Neural crest cell (in vitro differentiated cells): Measurements from ENCODE around the gene F10. TPM values are rescaled to one million over a fixed set of nuclear protein-coding genes. Genes with fewer than 3 reads are reported as not detected.

Experiments used
- DNase-seq: peaks from one replicate; pipeline ENCODE4 v3.0.0; 2021; ENCODE audit warnings: low read depth, mixed read lengths, low spot score
- H3K27ac Mint-ChIP-seq: one replicate; pipeline ENCODE4 v1.8.0; 2021; ENCODE audit warnings: mild to moderate bottlenecking, mixed read lengths; ENCODE audit not compliant: unreplicated experiment
- H3K27me3 Mint-ChIP-seq: 2 replicates; pipeline ENCODE4 v1.8.0; 2021; ENCODE audit warnings: low read depth, mild to moderate bottlenecking, mixed read lengths
- H3K36me3 Mint-ChIP-seq: 2 replicates; pipeline ENCODE4 v1.8.0; 2021; ENCODE audit warnings: low read depth, mild to moderate bottlenecking, mixed read lengths
- H3K4me1 Mint-ChIP-seq: 2 replicates; pipeline ENCODE4 v1.8.0; 2021; ENCODE audit warnings: mixed read lengths
- H3K4me3 Mint-ChIP-seq: one replicate; pipeline ENCODE4 v1.8.0; 2021; ENCODE audit warnings: mild to moderate bottlenecking, mixed read lengths
- H3K9me3 Mint-ChIP-seq: 2 replicates; pipeline ENCODE4 v1.8.0; 2021; ENCODE audit warnings: mixed read lengths
- CTCF ChIP-seq: fragments of 200-600 bp; sonication (generic); conservative IDR thresholded peaks from 2 replicates; pipeline ENCODE4 v1.5.0; 2021; ENCODE audit warnings: antibody characterized with exemption, mild to moderate bottlenecking
- total RNA-seq: library from RNA; stranded (reverse); gene quantifications from 2 replicates; pipeline ENCODE4 v1.2.1, GENCODE V29; 2021

F10 gene
- total RNA-seq, 1 donor from 2014 or later = 0.89 TPM

- H3K36me3 Mint-ChIP-seq = no peaks in the 10 kb centered on the region
- DNase-seq = no peak
- no peaks in the 10 kb centered on the region for H3K9me3 Mint-ChIP-seq
- H3K27ac Mint-ChIP-seq = no peak overlapping the region
- H3K27me3 Mint-ChIP-seq = peaks cover 8% of the 10 kb centered on the region
- H3K4me3 Mint-ChIP-seq = no peak overlapping the region
- no peak for TF ChIP-seq CTCF
- no peaks in the 10 kb centered on the region for H3K4me1 Mint-ChIP-seq
Observed at GRCh38 chr13:113139577-113139976, 17.0 kb downstream of the F10 start.

DNA sequence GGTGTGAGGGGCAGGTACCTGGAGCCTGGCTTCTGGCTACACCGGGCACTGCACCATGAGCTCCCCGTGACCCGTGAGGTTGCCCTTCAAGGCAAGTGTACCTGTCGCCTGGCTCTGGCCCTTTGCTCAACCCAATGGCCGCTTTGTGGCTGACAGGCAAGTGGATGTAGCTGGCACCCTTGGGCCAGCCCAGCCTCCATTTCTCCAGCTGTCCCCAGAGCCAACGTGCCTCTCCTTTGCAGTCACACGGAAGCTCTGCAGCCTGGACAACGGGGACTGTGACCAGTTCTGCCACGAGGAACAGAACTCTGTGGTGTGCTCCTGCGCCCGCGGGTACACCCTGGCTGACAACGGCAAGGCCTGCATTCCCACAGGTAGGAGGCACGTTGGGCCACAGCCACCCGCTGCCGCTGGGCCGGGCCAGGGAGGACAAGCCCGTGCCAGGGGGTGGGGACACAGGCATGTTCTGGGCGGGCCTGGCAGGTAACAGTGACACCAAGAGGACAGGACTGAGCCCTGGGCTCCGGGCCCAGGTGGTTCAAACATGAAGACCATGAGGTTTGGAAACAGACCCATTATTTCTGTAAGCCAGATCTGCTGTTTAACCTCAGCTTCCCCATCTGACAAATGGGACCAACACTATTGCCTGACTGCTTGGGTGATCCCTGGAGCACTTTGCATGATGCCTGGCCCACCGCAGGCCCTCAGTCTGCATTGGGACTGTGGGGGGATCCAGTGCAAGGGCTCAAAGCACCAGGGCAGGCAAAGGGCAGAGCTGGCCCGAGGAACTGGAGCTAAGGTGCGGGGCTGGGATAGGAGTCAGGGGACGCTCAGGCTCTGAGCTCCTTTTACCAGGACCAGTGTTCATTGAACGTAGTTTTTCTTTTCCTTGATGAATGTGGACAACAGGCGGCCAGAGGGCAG, 18.3 kb downstream of the F10 start:
- DNase-seq = no peak
- H3K27me3 Mint-ChIP-seq = peaks cover 8% of the 10 kb centered on the region

DNA sequence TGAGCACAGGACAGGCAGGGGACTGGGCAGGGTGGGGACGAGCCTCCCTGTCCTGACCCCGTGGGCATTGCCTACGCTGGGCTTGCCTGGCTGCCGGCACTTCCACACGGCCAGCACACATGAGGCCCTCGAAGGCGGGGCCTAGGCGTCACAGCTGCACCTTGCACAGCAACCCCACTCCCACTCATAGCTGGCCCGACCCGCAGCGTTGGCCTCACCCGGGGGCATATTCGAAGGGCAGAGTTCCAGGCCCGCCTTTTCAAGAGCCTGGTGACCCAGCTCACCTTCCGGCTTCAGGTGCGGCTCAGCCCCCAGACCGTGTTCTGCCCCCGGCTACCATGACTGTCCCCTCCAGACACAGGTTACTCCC, 19.0 kb downstream of the F10 start:
- TF ChIP-seq CTCF = no peak
- Mint-ChIP-seq H3K4me1 (no peaks in the 10 kb centered on the region), H3K36me3 (no peaks in the 10 kb centered on the region), H3K27ac (no peak overlapping the region), H3K27me3 (peaks cover 8% of the 10 kb centered on the region), H3K4me3 (no peak overlapping the region), H3K9me3 (no peaks in the 10 kb centered on the region)
- no peak for DNase-seq

More for the DNA sequence above, 18.3 kb downstream of the F10 start:
- Mint-ChIP-seq H3K4me1 (no peaks in the 10 kb centered on the region), H3K4me3 (no peak overlapping the region), H3K27ac (no peak overlapping the region), H3K9me3 (no peaks in the 10 kb centered on the region), H3K36me3 (no peaks in the 10 kb centered on the region)
- TF ChIP-seq CTCF = no peak

GRCh38 chr13:113142876-113143275, 20.3 kb downstream of the F10 start:
- Mint-ChIP-seq H3K4me3 (no peak overlapping the region), H3K9me3 (no peaks in the 10 kb centered on the region), H3K27ac (no peak overlapping the region), H3K36me3 (no peaks in the 10 kb centered on the region), H3K27me3 (no peaks in the 10 kb centered on the region), H3K4me1 (no peaks in the 10 kb centered on the region)
- TF ChIP-seq CTCF = no peak
- DNase-seq = no peak

GRCh38 chr13:113143466-113144254, 21.1 kb downstream of the F10 start:
- Mint-ChIP-seq H3K9me3 (no peaks in the 10 kb centered on the region), H3K36me3 (no peaks in the 10 kb centered on the region), H3K4me3 (no peak overlapping the region), H3K4me1 (no peaks in the 10 kb centered on the region), H3K27me3 (no peaks in the 10 kb centered on the region), H3K27ac (no peak overlapping the region)
- DNase-seq = no peak
- TF ChIP-seq CTCF = no peak
